HCT116 (cell line): ENCODE data around the gene AOC3. TPM values are rescaled to one million over a fixed set of nuclear protein-coding genes. Genes with fewer than 3 reads are reported as not detected.

ENCODE experiments used
- ATAC-seq: fragments of 200-7000 bp; cut with Tn5 transposase; 2 replicates; pipeline ENCODE4 v1.9.1; 2020; ENCODE audit warnings: mild to moderate bottlenecking, moderate library complexity
- BruUV-seq: library from RNA; stranded (reverse); fragments of 400-500 nt; replicated peaks from 2 replicates; lab custom pipeline; 2021; lab: Mats Ljungman, UMichigan
- CTCF ChIA-PET: fragments of 300-600 bp; sonication (Branson Sonifier 250); formaldehyde crosslinking; loops from one replicate; lab custom pipeline; 2021; ENCODE audit warnings: antibody characterized with exemption; lab: Charles Lee
- POLR2A ChIA-PET: fragments of 300-600, 350-600 bp; sonication (Branson Sonifier 250); formaldehyde crosslinking; loops from one replicate; lab custom pipeline; 2021; ENCODE audit warnings: antibody characterized with exemption; lab: Charles Lee
- RAD21 ChIA-PET, 2 experiments: fragments of 300-600 bp; sonication (Branson Sonifier 250); formaldehyde crosslinking; loops; one replicate each; lab custom pipeline; 2023; ENCODE audit warnings: low total read pairs in 2 of 2; ENCODE audit not compliant: uncharacterized antibody in 2 of 2, unreplicated experiment in 2 of 2, low non-redundant PET in 1 of 2; lab: Charles Lee
- DNase-seq: peaks from one replicate; pipeline ENCODE4 v3.0.0-alpha.2; 2010; ENCODE audit warnings: low read depth, low spot score
- H2AFZ ChIP-seq: fragments of 200-600 bp; shearing (Covaris generic), sonication (generic); 2 replicates; pipeline ENCODE4 v1.6.1; 2017; ENCODE audit warnings: low read depth, mixed run types, mixed read lengths, antibody characterized with exemption, low read length; ENCODE audit not compliant: poor library complexity, severe bottlenecking
- H3K27ac ChIP-seq: 2 replicates; pipeline ENCODE4 v1.5.1; 2012; ENCODE audit warnings: low read depth, low read length
- H3K27me3 ChIP-seq: fragments of 200-600 bp; sonication (generic); 2 replicates; pipeline ENCODE4 v1.6.1; 2016; ENCODE audit warnings: mixed run types, low read length, mixed read lengths; ENCODE audit not compliant: insufficient read depth
- H3K36me3 ChIP-seq, 2 experiments: fragments of 200-500 bp in 1 of 2; fragments of 200-600 bp in 1 of 2; sonication (Bioruptor generic) in 1 of 2; sonication (generic) in 1 of 2; 2 replicates each; pipeline versions ENCODE4 v1.5.1 to v1.6.1; 2014 to 2016; ENCODE audit warnings: low read length in 2 of 2, inconsistent platforms in 1 of 2, mixed read lengths in 1 of 2, mixed run types in 1 of 2; ENCODE audit not compliant: insufficient read depth in 2 of 2, control insufficient read depth in 1 of 2
- H3K4me1 ChIP-seq, 2 experiments: fragments of 200-600 bp in 1 of 2; sonication (generic) in 1 of 2; 2 replicates each; pipeline versions ENCODE4 v1.5.1 to v1.6.1; 2012 to 2017; ENCODE audit warnings: low read length in 2 of 2, inconsistent platforms in 1 of 2, mild to moderate bottlenecking in 1 of 2, mixed read lengths in 1 of 2, mixed run types in 1 of 2, moderate library complexity in 1 of 2; ENCODE audit not compliant: insufficient read depth in 2 of 2, control insufficient read depth in 1 of 2
- H3K4me2 ChIP-seq: fragments of 200-600 bp; sonication (generic); 2 replicates; pipeline ENCODE4 v1.6.1; 2017; ENCODE audit warnings: mixed run types, low read length, mixed read lengths
- H3K4me3 ChIP-seq, 2 experiments: fragments of 200-600 bp in 1 of 2; sonication (generic) in 1 of 2; replicated peaks in 1 of 2; 2 replicates each; pipeline ENCODE4 v1.5.1; 2011 to 2016; ENCODE audit warnings: low read length in 2 of 2, control low read depth in 1 of 2, low read depth in 1 of 2, mild to moderate bottlenecking in 1 of 2, mixed read lengths in 1 of 2, mixed run types in 1 of 2
- H3K79me2 ChIP-seq: fragments of 200-600 bp; sonication (generic); 2 replicates; pipeline ENCODE4 v1.6.1; 2017; ENCODE audit warnings: mild to moderate bottlenecking, mixed run types, low read length, moderate library complexity, mixed read lengths; ENCODE audit not compliant: insufficient read depth
- H3K9ac ChIP-seq: fragments of 200-600 bp; sonication (generic); 2 replicates; pipeline ENCODE4 v1.6.1; 2016; ENCODE audit warnings: low read length, mixed read lengths
- H3K9me2 ChIP-seq: fragments of 200-600 bp; sonication (generic), shearing (Covaris generic); 2 replicates; pipeline ENCODE4 v1.6.1; 2017; ENCODE audit warnings: mixed run types, mild to moderate bottlenecking, moderate library complexity; ENCODE audit not compliant: insufficient read depth
- H3K9me3 ChIP-seq, 2 experiments: fragments of 200-500 bp in 1 of 2; fragments of 200-600 bp in 1 of 2; sonication (Bioruptor generic) in 1 of 2; sonication (generic) in 1 of 2; 2 replicates each; pipeline ENCODE4 v1.6.1; 2014 to 2017; ENCODE audit warnings: low read length in 2 of 2, mixed read lengths in 2 of 2, inconsistent platforms in 1 of 2, low read depth in 1 of 2, mild to moderate bottlenecking in 1 of 2, mixed run types in 1 of 2, moderate library complexity in 1 of 2; ENCODE audit not compliant: control insufficient read depth in 1 of 2, insufficient read depth in 1 of 2
- H4K20me1 ChIP-seq: fragments of 200-600 bp; sonication (generic), shearing (Covaris generic); 2 replicates; pipeline ENCODE4 v1.6.1; 2017; ENCODE audit warnings: mixed run types, mild to moderate bottlenecking, moderate library complexity; ENCODE audit not compliant: insufficient read depth
- CBX3 ChIP-seq: IDR thresholded peaks from 2 replicates; pipeline ENCODE4 v1.6.1; 2012; ENCODE audit warnings: low read depth
- CEBPB ChIP-seq: IDR thresholded peaks from 2 replicates; pipeline ENCODE4 v1.6.1; 2012; ENCODE audit warnings: low read depth
- ELF1 ChIP-seq: IDR thresholded peaks from 2 replicates; pipeline ENCODE4 v1.6.1; 2012; ENCODE audit warnings: low read depth, borderline replicate concordance
- EZH2 ChIP-seq: fragments of 200-600 bp; sonication (generic); IDR thresholded peaks from 2 replicates; pipeline ENCODE4 v1.6.1; 2017; ENCODE audit warnings: antibody characterized with exemption, mixed run types
- JUND ChIP-seq: IDR thresholded peaks from 2 replicates; pipeline ENCODE4 v1.6.1; 2012
- MAX ChIP-seq: IDR thresholded peaks from 2 replicates; pipeline ENCODE4 v1.6.1; 2012
- POLR2A ChIP-seq: IDR thresholded peaks from 2 replicates; pipeline ENCODE4 v1.7.0; 2011; ENCODE audit warnings: borderline replicate concordance; ENCODE audit not compliant: insufficient read depth, insufficient read length; ENCODE audit errors: extremely low read depth
- POLR2AphosphoS5 ChIP-seq: IDR thresholded peaks from 2 replicates; pipeline ENCODE4 v1.6.1; 2011; ENCODE audit warnings: mild to moderate bottlenecking, low read depth, low read length, moderate library complexity
- SP1 ChIP-seq: IDR thresholded peaks from 2 replicates; pipeline ENCODE4 v1.6.1; 2012; ENCODE audit warnings: low read depth
- SRF ChIP-seq: IDR thresholded peaks from 2 replicates; pipeline ENCODE4 v1.6.1; 2012; ENCODE audit warnings: low read depth
- YY1 ChIP-seq: IDR thresholded peaks from 2 replicates; pipeline ENCODE4 v1.6.1; 2011; ENCODE audit warnings: low read length, low read depth, moderate library complexity, mild to moderate bottlenecking; ENCODE audit not compliant: insufficient replicate concordance; ENCODE audit errors: extremely low read depth
- ZFX ChIP-seq: fragments of 450-650 bp; IDR thresholded peaks from 2 replicates; pipeline ENCODE4 v1.6.1; 2017
- ZNF274 ChIP-seq: fragments of 200-500 bp; sonication (Bioruptor generic); IDR thresholded peaks from 2 replicates; pipeline ENCODE4 v1.6.1; 2014; ENCODE audit warnings: mild to moderate bottlenecking, low read depth, low read length, inconsistent platforms
- intact Hi-C: fragments of 100-400 bp; cut with micrococcal nuclease; formaldehyde crosslinking; loops from 2 replicates; pipeline ENCODE4 v1.10.0; 2022
- total RNA-seq: library from RNA; stranded (reverse); gene quantifications from one replicate; pipeline ENCODE4 v1.2.1, GENCODE V29; 2021; ENCODE audit not compliant: unreplicated experiment
- TF ChIP-seq, protein P1 (sequence below), 3 experiments: fragments of 200-600 bp in 1 of 3; sonication (generic) in 1 of 3; IDR thresholded peaks in 2 of 3; conservative IDR thresholded peaks in 1 of 3; 2 replicates each; pipeline ENCODE4 v1.5.1; 2012 to 2017; ENCODE audit warnings: low read depth in 2 of 3, low read length in 2 of 3, antibody characterized with exemption in 1 of 3, borderline replicate concordance in 1 of 3, control low read depth in 1 of 3, mild to moderate bottlenecking in 1 of 3, mixed read lengths in 1 of 3, mixed run types in 1 of 3, moderate library complexity in 1 of 3; ENCODE audit not compliant: insufficient read depth in 1 of 3
- TF ChIP-seq, protein P2 (sequence below): IDR thresholded peaks from 2 replicates; pipeline ENCODE4 v1.6.1; 2011; ENCODE audit warnings: mild to moderate bottlenecking, low read length, moderate library complexity; ENCODE audit not compliant: insufficient replicate concordance; ENCODE audit errors: extremely low read depth
- TF ChIP-seq, protein P3 (sequence below): IDR thresholded peaks from 2 replicates; pipeline ENCODE4 v1.6.1; 2012
- TF ChIP-seq, protein P4 (sequence below): IDR thresholded peaks from 2 replicates; pipeline ENCODE4 v1.6.1; 2012; ENCODE audit warnings: low read depth

Gene AOC3
- total RNA-seq, 1 experiment from 2014 or later = 5.9 TPM

- intact Hi-C loops = no loop called here
- Histone ChIP-seq H3K36me3 (no peaks in the 10 kb centered on the region), H3K4me1 (no peaks in the 10 kb centered on the region), H3K9me3 (no peaks in the 10 kb centered on the region), H3K4me2 (no peak overlapping the region), H3K9me2 (no peaks in the 10 kb centered on the region), H3K79me2 (no peaks in the 10 kb centered on the region), H2AFZ (no peak overlapping the region), H3K4me3 (no peak overlapping the region), H3K27me3 (peaks cover 12% of the 10 kb centered on the region), H4K20me1 (no peaks in the 10 kb centered on the region), H3K27ac (no peak overlapping the region), H3K9ac (no peak overlapping the region)
- no peak for TF ChIP-seq POLR2A
- no peak for TF ChIP-seq JUND
- no peak for TF ChIP-seq EZH2
- no peak for TF ChIP-seq MAX
- TF ChIP-seq, protein P1, sequence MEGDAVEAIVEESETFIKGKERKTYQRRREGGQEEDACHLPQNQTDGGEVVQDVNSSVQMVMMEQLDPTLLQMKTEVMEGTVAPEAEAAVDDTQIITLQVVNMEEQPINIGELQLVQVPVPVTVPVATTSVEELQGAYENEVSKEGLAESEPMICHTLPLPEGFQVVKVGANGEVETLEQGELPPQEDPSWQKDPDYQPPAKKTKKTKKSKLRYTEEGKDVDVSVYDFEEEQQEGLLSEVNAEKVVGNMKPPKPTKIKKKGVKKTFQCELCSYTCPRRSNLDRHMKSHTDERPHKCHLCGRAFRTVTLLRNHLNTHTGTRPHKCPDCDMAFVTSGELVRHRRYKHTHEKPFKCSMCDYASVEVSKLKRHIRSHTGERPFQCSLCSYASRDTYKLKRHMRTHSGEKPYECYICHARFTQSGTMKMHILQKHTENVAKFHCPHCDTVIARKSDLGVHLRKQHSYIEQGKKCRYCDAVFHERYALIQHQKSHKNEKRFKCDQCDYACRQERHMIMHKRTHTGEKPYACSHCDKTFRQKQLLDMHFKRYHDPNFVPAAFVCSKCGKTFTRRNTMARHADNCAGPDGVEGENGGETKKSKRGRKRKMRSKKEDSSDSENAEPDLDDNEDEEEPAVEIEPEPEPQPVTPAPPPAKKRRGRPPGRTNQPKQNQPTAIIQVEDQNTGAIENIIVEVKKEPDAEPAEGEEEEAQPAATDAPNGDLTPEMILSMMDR (IDR thresholded peaks at IDR 0.05 in 2 of 3, conservative IDR thresholded peaks at IDR 0.05 in 1 of 3; ENCODE audit: borderline replicate concordance in 1 of 3, insufficient read depth in 1 of 3, low read depth in 2 of 3, low read length in 2 of 3) = no peak
- TF ChIP-seq YY1 = no peak
- TF ChIP-seq ZFX = no peak
- TF ChIP-seq, protein P2, sequence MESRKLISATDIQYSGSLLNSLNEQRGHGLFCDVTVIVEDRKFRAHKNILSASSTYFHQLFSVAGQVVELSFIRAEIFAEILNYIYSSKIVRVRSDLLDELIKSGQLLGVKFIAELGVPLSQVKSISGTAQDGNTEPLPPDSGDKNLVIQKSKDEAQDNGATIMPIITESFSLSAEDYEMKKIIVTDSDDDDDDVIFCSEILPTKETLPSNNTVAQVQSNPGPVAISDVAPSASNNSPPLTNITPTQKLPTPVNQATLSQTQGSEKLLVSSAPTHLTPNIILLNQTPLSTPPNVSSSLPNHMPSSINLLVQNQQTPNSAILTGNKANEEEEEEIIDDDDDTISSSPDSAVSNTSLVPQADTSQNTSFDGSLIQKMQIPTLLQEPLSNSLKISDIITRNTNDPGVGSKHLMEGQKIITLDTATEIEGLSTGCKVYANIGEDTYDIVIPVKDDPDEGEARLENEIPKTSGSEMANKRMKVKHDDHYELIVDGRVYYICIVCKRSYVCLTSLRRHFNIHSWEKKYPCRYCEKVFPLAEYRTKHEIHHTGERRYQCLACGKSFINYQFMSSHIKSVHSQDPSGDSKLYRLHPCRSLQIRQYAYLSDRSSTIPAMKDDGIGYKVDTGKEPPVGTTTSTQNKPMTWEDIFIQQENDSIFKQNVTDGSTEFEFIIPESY = no peak
- no peak for TF ChIP-seq SRF
- TF ChIP-seq POLR2AphosphoS5 = no peak
- TF ChIP-seq CEBPB = no peak
- TF ChIP-seq SP1 = no peak
- TF ChIP-seq, protein P3, sequence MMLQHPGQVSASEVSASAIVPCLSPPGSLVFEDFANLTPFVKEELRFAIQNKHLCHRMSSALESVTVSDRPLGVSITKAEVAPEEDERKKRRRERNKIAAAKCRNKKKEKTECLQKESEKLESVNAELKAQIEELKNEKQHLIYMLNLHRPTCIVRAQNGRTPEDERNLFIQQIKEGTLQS = no peak
- no peak for TF ChIP-seq CBX3
- no peak for TF ChIP-seq ZNF274
- TF ChIP-seq, protein P4, sequence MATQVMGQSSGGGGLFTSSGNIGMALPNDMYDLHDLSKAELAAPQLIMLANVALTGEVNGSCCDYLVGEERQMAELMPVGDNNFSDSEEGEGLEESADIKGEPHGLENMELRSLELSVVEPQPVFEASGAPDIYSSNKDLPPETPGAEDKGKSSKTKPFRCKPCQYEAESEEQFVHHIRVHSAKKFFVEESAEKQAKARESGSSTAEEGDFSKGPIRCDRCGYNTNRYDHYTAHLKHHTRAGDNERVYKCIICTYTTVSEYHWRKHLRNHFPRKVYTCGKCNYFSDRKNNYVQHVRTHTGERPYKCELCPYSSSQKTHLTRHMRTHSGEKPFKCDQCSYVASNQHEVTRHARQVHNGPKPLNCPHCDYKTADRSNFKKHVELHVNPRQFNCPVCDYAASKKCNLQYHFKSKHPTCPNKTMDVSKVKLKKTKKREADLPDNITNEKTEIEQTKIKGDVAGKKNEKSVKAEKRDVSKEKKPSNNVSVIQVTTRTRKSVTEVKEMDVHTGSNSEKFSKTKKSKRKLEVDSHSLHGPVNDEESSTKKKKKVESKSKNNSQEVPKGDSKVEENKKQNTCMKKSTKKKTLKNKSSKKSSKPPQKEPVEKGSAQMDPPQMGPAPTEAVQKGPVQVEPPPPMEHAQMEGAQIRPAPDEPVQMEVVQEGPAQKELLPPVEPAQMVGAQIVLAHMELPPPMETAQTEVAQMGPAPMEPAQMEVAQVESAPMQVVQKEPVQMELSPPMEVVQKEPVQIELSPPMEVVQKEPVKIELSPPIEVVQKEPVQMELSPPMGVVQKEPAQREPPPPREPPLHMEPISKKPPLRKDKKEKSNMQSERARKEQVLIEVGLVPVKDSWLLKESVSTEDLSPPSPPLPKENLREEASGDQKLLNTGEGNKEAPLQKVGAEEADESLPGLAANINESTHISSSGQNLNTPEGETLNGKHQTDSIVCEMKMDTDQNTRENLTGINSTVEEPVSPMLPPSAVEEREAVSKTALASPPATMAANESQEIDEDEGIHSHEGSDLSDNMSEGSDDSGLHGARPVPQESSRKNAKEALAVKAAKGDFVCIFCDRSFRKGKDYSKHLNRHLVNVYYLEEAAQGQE = no peak
- TF ChIP-seq ELF1 = no peak
- no peak for ATAC-seq
- ChIA-PET POLR2A (no interaction called here), RAD21 (no interaction called here), CTCF (no interaction called here)
- no peak for DNase-seq
- no TSS peak for BruUV-seq
These were observed 53.1 kb downstream of the AOC3 start for GRCh38 chr17:42904110-42904469.
